WERI-Rb-1 (cell line): ENCODE data around the gene PTPRN2.

ENCODE experiments used
- DNase-seq: peaks from one replicate; pipeline ENCODE4 v3.0.0-alpha.2; 2020
- H3K27ac ChIP-seq: fragments of 250-450 bp; sonication (Bioruptor Pico); 2 replicates; pipeline ENCODE4 v1.5.1; 2020; ENCODE audit warnings: mild to moderate bottlenecking, moderate library complexity
- H3K27me3 ChIP-seq: fragments of 250-450 bp; sonication (Bioruptor Pico); 2 replicates; pipeline ENCODE4 v1.5.1; 2021; ENCODE audit warnings: mild to moderate bottlenecking, low read depth, moderate library complexity; ENCODE audit not compliant: insufficient read depth, severe bottlenecking
- H3K36me3 ChIP-seq: fragments of 250-450 bp; sonication (Bioruptor Pico); 2 replicates; pipeline ENCODE4 v1.5.1; 2020; ENCODE audit warnings: mild to moderate bottlenecking, moderate library complexity
- H3K4me3 ChIP-seq: 2 replicates; pipeline ENCODE4 v1.5.1; 2011; ENCODE audit warnings: low read depth, mild to moderate bottlenecking, control low read depth, low read length
- H3K9me3 ChIP-seq: fragments of 250-450 bp; sonication (Bioruptor Pico); 2 replicates; pipeline ENCODE4 v1.5.1; 2021; ENCODE audit warnings: mild to moderate bottlenecking, moderate library complexity; ENCODE audit not compliant: severe bottlenecking
- CTCF ChIP-seq: IDR thresholded peaks from 2 replicates; pipeline ENCODE4 v1.5.1; 2011; ENCODE audit warnings: low read depth, mild to moderate bottlenecking, control low read depth, inconsistent platforms, low read length

PTPRN2 gene

GRCh38 chr7:158061884-158062656 is 525.6 kb downstream of the PTPRN2 start:
- Histone ChIP-seq H3K27me3 (no peaks in the 10 kb centered on the region), H3K4me3 (no peak overlapping the region), H3K9me3 (no peaks in the 10 kb centered on the region), H3K36me3 (no peaks in the 10 kb centered on the region), H3K27ac (no peak overlapping the region)
- TF ChIP-seq CTCF: no peak
- no peak for DNase-seq

- no peak for TF ChIP-seq CTCF
These were observed 526.5 kb downstream of the PTPRN2 start for GRCh38 chr7:158061026-158061630.

GRCh38 chr7:158060216-158060615 is 527.4 kb downstream of the PTPRN2 start:
- no peak for TF ChIP-seq CTCF
- no peak overlapping the region for H3K4me3 ChIP-seq
- H3K27ac ChIP-seq: no peak overlapping the region
- DNase-seq: no peak
- H3K27me3 ChIP-seq: no peaks in the 10 kb centered on the region
- no peaks in the 10 kb centered on the region for H3K9me3 ChIP-seq
- no peaks in the 10 kb centered on the region for H3K36me3 ChIP-seq

More at GRCh38 chr7:158061026-158061630, 526.5 kb downstream of the PTPRN2 start:
- no peak overlapping the region for H3K4me3 ChIP-seq
- no peaks in the 10 kb centered on the region for H3K27me3 ChIP-seq
- no peaks in the 10 kb centered on the region for H3K9me3 ChIP-seq
- DNase-seq: no peak
- no peak overlapping the region for H3K27ac ChIP-seq
- H3K36me3 ChIP-seq: no peaks in the 10 kb centered on the region

DNA sequence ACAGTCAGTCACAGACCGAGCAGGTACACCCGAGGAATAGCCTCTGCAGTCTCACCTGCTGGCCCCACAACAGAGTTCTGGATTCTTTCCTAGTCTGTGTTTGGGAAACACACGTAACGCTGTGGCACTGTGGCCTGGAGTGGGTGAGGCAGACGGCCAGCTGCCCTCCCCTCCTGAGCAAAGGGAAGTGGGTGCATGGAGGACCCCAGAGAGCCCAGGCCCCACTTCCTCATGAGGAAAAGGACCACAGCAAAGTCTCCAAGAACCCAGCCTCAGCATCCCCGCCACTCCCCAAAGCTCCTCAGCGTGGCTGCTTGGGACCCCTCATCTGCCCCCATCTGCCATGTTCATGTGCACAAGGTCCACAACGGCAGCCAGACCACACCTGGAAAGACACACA is 530.2 kb downstream of the PTPRN2 start:
- Histone ChIP-seq H3K27me3 (no peaks in the 10 kb centered on the region), H3K4me3 (no peak overlapping the region), H3K9me3 (no peaks in the 10 kb centered on the region), H3K27ac (no peak overlapping the region), H3K36me3 (no peaks in the 10 kb centered on the region)
- DNase-seq: no peak
- TF ChIP-seq CTCF: no peak

GRCh38 chr7:158056761-158057160 is 530.9 kb downstream of the PTPRN2 start:
- Histone ChIP-seq H3K27me3 (no peaks in the 10 kb centered on the region), H3K27ac (no peak overlapping the region), H3K4me3 (no peak overlapping the region), H3K9me3 (no peaks in the 10 kb centered on the region), H3K36me3 (no peaks in the 10 kb centered on the region)
- no peak for DNase-seq
- no peak for TF ChIP-seq CTCF
